Measurements from ENCODE around the gene BLTP2.
"Not testable (repeated sequence)": the region's sequence is repeated elsewhere in the genome, so short reads cannot be mapped to it uniquely, and the experiment has no call there.

The BLTP2 gene

GRCh38 chr17:28644787-28645575, at the start of gene BLTP2:
Gene BLTP2, minus strand, starts transcription at chr17:28645158. Its CDS starts 102 bp downstream, at chr17:28645056.
- peak; percentile 68 for DNase-seq

GRCh38 chr17:28693869-28694268, 48.9 kb upstream of the BLTP2 start:
- no peak for DNase-seq

GRCh38 chr17:28689011-28689410, 44.1 kb upstream of the BLTP2 start:
- DNase-seq, result no peak

GRCh38 chr17:28688481-28688880, 43.5 kb upstream of the BLTP2 start:
- DNase-seq, result no peak

GRCh38 chr17:28686296-28686695, 41.3 kb upstream of the BLTP2 start:
- DNase-seq, result no peak

- no peak for DNase-seq
These were observed 40.4 kb upstream of the BLTP2 start for GRCh38 chr17:28685366-28685765.

- DNase-seq, result no peak
These were observed 40.0 kb upstream of the BLTP2 start for GRCh38 chr17:28684963-28685362.

- no peak for DNase-seq
These were observed 37.7 kb upstream of the BLTP2 start for GRCh38 chr17:28682655-28683054.

GRCh38 chr17:28675980-28676379, 31.0 kb upstream of the BLTP2 start:
- DNase-seq, result no peak

GRCh38 chr17:28675490-28675889, 30.5 kb upstream of the BLTP2 start:
- no peak for DNase-seq

- no peak for DNase-seq
These were observed 25.0 kb upstream of the BLTP2 start for GRCh38 chr17:28669918-28670317.

GRCh38 chr17:28667870-28668269, 22.9 kb upstream of the BLTP2 start:
- DNase-seq, result no peak

GRCh38 chr17:28665994-28666393, 21.0 kb upstream of the BLTP2 start:
- DNase-seq, result no peak

GRCh38 chr17:28663723-28664122, 18.8 kb upstream of the BLTP2 start:
- no peak for DNase-seq

GRCh38 chr17:28662527-28662829, 17.5 kb upstream of the BLTP2 start:
- no peak for DNase-seq

- DNase-seq, result peak; percentile 63
These were observed 16.9 kb upstream of the BLTP2 start, which contains the start of the genes SDF2 and SUPT6H for GRCh38 chr17:28661635-28662526. Gene SDF2, minus strand, starts transcription at chr17:28661906. Its CDS starts 30 bp downstream, at chr17:28661876. Gene SUPT6H, plus strand, starts transcription at chr17:28662205. Its CDS starts 11,197 bp downstream, at chr17:28673402.

GRCh38 chr17:28659497-28659881, 14.5 kb upstream of the BLTP2 start:
- not testable (repeated sequence) for DNase-seq

GRCh38 chr17:28658766-28659496, 14.0 kb upstream of the BLTP2 start:
- DNase-seq, result not testable (repeated sequence)

GRCh38 chr17:28658342-28658741, 13.4 kb upstream of the BLTP2 start:
- DNase-seq, result not testable (repeated sequence)

GRCh38 chr17:28657756-28658155, 12.8 kb upstream of the BLTP2 start:
- no peak for DNase-seq

- no peak for DNase-seq
These were observed 10.2 kb upstream of the BLTP2 start for GRCh38 chr17:28655160-28655559.

GRCh38 chr17:28648698-28649097, 3.7 kb upstream of the BLTP2 start:
- no peak for DNase-seq
